PC-3 (cell line): ENCODE measurements around the gene SH3GL2. TPM values are rescaled to one million over a fixed set of nuclear protein-coding genes. Genes with fewer than 3 reads are reported as not detected.

ENCODE experiments used
- ATAC-seq: fragments of 200-7000 bp; cut with Tn5 transposase; 2 replicates; pipeline ENCODE4 v1.9.1; 2020; ENCODE audit warnings: mild to moderate bottlenecking, moderate library complexity
- BruUV-seq: library from RNA; stranded (reverse); fragments of 400-500 nt; replicated peaks from 2 replicates; lab custom pipeline; 2021; lab: Mats Ljungman, UMichigan
- CTCF ChIA-PET: fragments of 300-600 bp; sonication (Branson Sonifier 250); formaldehyde crosslinking; loops from one replicate; lab custom pipeline; 2022; ENCODE audit warnings: antibody characterized with exemption; lab: Charles Lee
- POLR2A ChIA-PET: fragments of 300-600 bp; sonication (Branson Sonifier 250); formaldehyde crosslinking; loops from one replicate; lab custom pipeline; 2022; ENCODE audit warnings: antibody characterized with exemption; ENCODE audit not compliant: unreplicated experiment; lab: Charles Lee
- DNase-seq: peaks from one replicate; pipeline ENCODE4 v3.0.0-alpha.2; 2015
- H2AFZ ChIP-seq: fragments of 300-600 bp; sonication (generic); 2 replicates; pipeline ENCODE4 v1.6.0; 2016; ENCODE audit warnings: antibody characterized with exemption, low read length
- H3F3A ChIP-seq: fragments of 300-600 bp; sonication (generic); one replicate; pipeline ENCODE4 v1.6.0; 2017; ENCODE audit warnings: antibody characterized with exemption, low read length, control low read depth, mild to moderate bottlenecking; ENCODE audit not compliant: unreplicated experiment
- H3K27ac ChIP-seq: fragments of 300-600 bp; sonication (generic); 2 replicates; pipeline ENCODE4 v1.5.1; 2016; ENCODE audit warnings: mild to moderate bottlenecking, low read length
- H3K27me3 ChIP-seq: fragments of 300-600 bp; sonication (generic); 2 replicates; pipeline ENCODE4 v1.6.1; 2016; ENCODE audit warnings: low read length, mixed read lengths
- H3K36me3 ChIP-seq: fragments of 300-600 bp; sonication (generic); 2 replicates; pipeline ENCODE4 v1.6.1; 2016; ENCODE audit warnings: low read depth, mixed run types, low read length, mixed read lengths
- H3K4me1 ChIP-seq: fragments of 300-600 bp; sonication (generic); 2 replicates; pipeline ENCODE4 v1.5.1; 2016; ENCODE audit warnings: low read length; ENCODE audit not compliant: insufficient read depth
- H3K4me2 ChIP-seq: fragments of 300-600 bp; sonication (generic); 2 replicates; pipeline ENCODE4 v1.6.0; 2016; ENCODE audit warnings: low read length
- H3K4me3 ChIP-seq: fragments of 300-600 bp; sonication (generic); 2 replicates; pipeline ENCODE4 v1.5.1; 2016; ENCODE audit warnings: mild to moderate bottlenecking, low read length, mixed read lengths
- H3K79me2 ChIP-seq: fragments of 300-600 bp; sonication (generic); 2 replicates; pipeline ENCODE4 v1.6.1; 2017; ENCODE audit warnings: low read length, mixed read lengths
- H3K9ac ChIP-seq: fragments of 300-600 bp; sonication (generic); 2 replicates; pipeline ENCODE4 v1.6.0; 2016; ENCODE audit warnings: mild to moderate bottlenecking, low read length
- H3K9me2 ChIP-seq: fragments of 300-600 bp; sonication (generic); replicated peaks from 2 replicates; pipeline ENCODE4 v1.6.1; 2016; ENCODE audit warnings: mixed run types, low read length, mixed read lengths
- H3K9me3 ChIP-seq: fragments of 300-600 bp; sonication (generic); 2 replicates; pipeline ENCODE4 v1.6.1; 2016; ENCODE audit warnings: low read length, mixed read lengths
- H4K20me1 ChIP-seq: fragments of 300-600 bp; sonication (generic); 2 replicates; pipeline ENCODE4 v1.6.1; 2016; ENCODE audit warnings: low read length, mixed read lengths
- EZH2 ChIP-seq: fragments of 300-600 bp; sonication (generic); IDR thresholded peaks from one replicate; pipeline ENCODE4 v1.6.1; 2017; ENCODE audit warnings: antibody characterized with exemption, mild to moderate bottlenecking, low read length; ENCODE audit not compliant: unreplicated experiment
- EZH2phosphoT487 ChIP-seq: fragments of 300-600 bp; sonication (generic); IDR thresholded peaks from 2 replicates; pipeline ENCODE4 v1.6.1; 2018; ENCODE audit warnings: mild to moderate bottlenecking, antibody characterized with exemption, low read length, borderline replicate concordance
- intact Hi-C: fragments of 100-400 bp; cut with micrococcal nuclease; formaldehyde crosslinking; loops from 2 replicates; pipeline ENCODE4 v1.9.0; 2023
- total RNA-seq: library from RNA; depleted of rRNA; stranded (reverse); fragments of >200 nt; gene quantifications from 2 replicates; pipeline ENCODE4 v1.2.3, GENCODE V29; 2014
- TF ChIP-seq, protein P1 (sequence below): fragments of 300-600 bp; sonication (generic); conservative IDR thresholded peaks from 2 replicates; pipeline ENCODE4 v1.5.1; 2017; ENCODE audit warnings: antibody characterized with exemption, low read depth, mild to moderate bottlenecking, low read length

The SH3GL2 gene
- total RNA-seq, 1 experiment from 2014 or later, result 2.9 TPM

GRCh38 chr9:17653947-17654465 is 75.1 kb downstream of the SH3GL2 start:
- no TSS peak for BruUV-seq
- DNase-seq (no peak), ATAC-seq (no peak)
- no peak overlapping the region for H3K4me3 ChIP-seq
- no peak overlapping the region for H2AFZ ChIP-seq
- intact Hi-C loops, result no loop called here
- H3K27ac ChIP-seq, result no peak overlapping the region
- no peaks in the 10 kb centered on the region for H3K4me1 ChIP-seq
- no peaks in the 10 kb centered on the region for H3K79me2 ChIP-seq
- no peaks in the 10 kb centered on the region for H3K27me3 ChIP-seq
- ChIA-PET POLR2A (no interaction called here), CTCF (no interaction called here)
- no peaks in the 10 kb centered on the region for H4K20me1 ChIP-seq
- no peaks in the 10 kb centered on the region for H3K9me3 ChIP-seq
- no peak overlapping the region for H3K4me2 ChIP-seq
- H3K9me2 ChIP-seq, result no peaks in the 10 kb centered on the region
- TF ChIP-seq EZH2phosphoT487 (no peak), EZH2 (no peak)
- TF ChIP-seq, protein P1, sequence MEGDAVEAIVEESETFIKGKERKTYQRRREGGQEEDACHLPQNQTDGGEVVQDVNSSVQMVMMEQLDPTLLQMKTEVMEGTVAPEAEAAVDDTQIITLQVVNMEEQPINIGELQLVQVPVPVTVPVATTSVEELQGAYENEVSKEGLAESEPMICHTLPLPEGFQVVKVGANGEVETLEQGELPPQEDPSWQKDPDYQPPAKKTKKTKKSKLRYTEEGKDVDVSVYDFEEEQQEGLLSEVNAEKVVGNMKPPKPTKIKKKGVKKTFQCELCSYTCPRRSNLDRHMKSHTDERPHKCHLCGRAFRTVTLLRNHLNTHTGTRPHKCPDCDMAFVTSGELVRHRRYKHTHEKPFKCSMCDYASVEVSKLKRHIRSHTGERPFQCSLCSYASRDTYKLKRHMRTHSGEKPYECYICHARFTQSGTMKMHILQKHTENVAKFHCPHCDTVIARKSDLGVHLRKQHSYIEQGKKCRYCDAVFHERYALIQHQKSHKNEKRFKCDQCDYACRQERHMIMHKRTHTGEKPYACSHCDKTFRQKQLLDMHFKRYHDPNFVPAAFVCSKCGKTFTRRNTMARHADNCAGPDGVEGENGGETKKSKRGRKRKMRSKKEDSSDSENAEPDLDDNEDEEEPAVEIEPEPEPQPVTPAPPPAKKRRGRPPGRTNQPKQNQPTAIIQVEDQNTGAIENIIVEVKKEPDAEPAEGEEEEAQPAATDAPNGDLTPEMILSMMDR, result no peak
- no peaks in the 10 kb centered on the region for H3K36me3 ChIP-seq
- no peaks in the 10 kb centered on the region for H3F3A ChIP-seq
- H3K9ac ChIP-seq, result no peak overlapping the region

- Histone ChIP-seq H3K4me1 (no peaks in the 10 kb centered on the region), H3K27ac (no peak overlapping the region), H3K9me3 (no peaks in the 10 kb centered on the region), H3K9me2 (no peaks in the 10 kb centered on the region), H2AFZ (no peak overlapping the region), H3K79me2 (no peaks in the 10 kb centered on the region), H3K27me3 (no peaks in the 10 kb centered on the region), H3F3A (no peaks in the 10 kb centered on the region), H4K20me1 (no peaks in the 10 kb centered on the region), H3K4me3 (no peak overlapping the region), H3K4me2 (no peak overlapping the region), H3K36me3 (no peaks in the 10 kb centered on the region), H3K9ac (no peak overlapping the region)
- POLR2A ChIA-PET, result no interaction called here
- intact Hi-C loops, result no loop called here
- CTCF ChIA-PET, result no interaction called here
- TF ChIP-seq, protein P1, result no peak
- TF ChIP-seq EZH2phosphoT487 (no peak), EZH2 (no peak)
- DNase-seq, result no peak
- no peak for ATAC-seq
- BruUV-seq, result no TSS peak
Measured at GRCh38 chr9:17656889-17657288, 78.0 kb downstream of the SH3GL2 start.

DNA sequence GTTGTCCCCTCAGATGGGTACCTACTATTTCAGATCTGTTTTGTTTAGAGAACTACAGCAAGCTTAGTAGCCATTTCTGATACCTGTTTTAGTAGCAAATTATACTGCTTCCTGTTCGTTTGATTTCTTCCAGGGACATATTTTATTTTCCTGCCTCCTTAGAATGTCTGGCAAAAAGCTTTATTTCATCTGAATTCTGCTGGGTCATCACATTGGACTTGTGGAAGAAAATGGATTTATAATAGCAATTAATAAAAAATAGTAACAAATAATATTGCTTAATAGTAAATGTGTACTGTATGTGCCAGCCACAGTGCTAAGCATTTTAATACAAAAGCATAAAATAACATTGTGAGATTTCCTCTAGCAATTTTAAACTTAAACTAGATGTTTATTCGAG is 79.4 kb downstream of the SH3GL2 start:
- Histone ChIP-seq H2AFZ (no peak overlapping the region), H4K20me1 (no peaks in the 10 kb centered on the region), H3K4me2 (no peak overlapping the region), H3K27me3 (no peaks in the 10 kb centered on the region), H3K79me2 (no peaks in the 10 kb centered on the region), H3F3A (no peaks in the 10 kb centered on the region), H3K27ac (no peak overlapping the region), H3K36me3 (no peaks in the 10 kb centered on the region), H3K4me1 (no peaks in the 10 kb centered on the region), H3K9me2 (no peaks in the 10 kb centered on the region), H3K9me3 (no peaks in the 10 kb centered on the region), H3K9ac (no peak overlapping the region), H3K4me3 (no peak overlapping the region)
- ChIA-PET POLR2A (interaction anchor here (0.6 kb wide), 1 partner anchor 454 kb away, joined by 7 read pairs; no protein-coding TSS in a partner anchor), CTCF (no interaction called here)
- DNase-seq (no peak), ATAC-seq (no peak)
- intact Hi-C loops, result no loop called here
- TF ChIP-seq, protein P1, result no peak
- TF ChIP-seq EZH2phosphoT487, result no peak
- TF ChIP-seq EZH2, result no peak
- BruUV-seq, result no TSS peak
